Lower leg skin (tissue), 4 donors: Measurements from ENCODE around the gene CDKN2A. TPM values are rescaled to one million over a fixed set of nuclear protein-coding genes. Genes with fewer than 3 reads are reported as not detected.

ENCODE experiments used
- DNase-seq, 2 donors: peaks; one replicate each; pipeline ENCODE4 v3.0.0-alpha.2; 2019; ENCODE audit warnings: low spot score in 2 of 2
- H3K4me3 ChIP-seq: fragments of 200-600 bp; sonication (generic); 2 replicates; pipeline ENCODE4 v1.5.1; 2017; ENCODE audit warnings: mild to moderate bottlenecking, low read depth; ENCODE audit not compliant: poor library complexity, severe bottlenecking
- POLR2A ChIP-seq, 2 donors: fragments of 450-650 bp; IDR thresholded peaks; one replicate each; pipeline ENCODE4 v1.6.1; 2016 to 2017; ENCODE audit warnings: antibody characterized with exemption in 2 of 2, mild to moderate bottlenecking in 1 of 2, moderate library complexity in 1 of 2
- WGBS, 2 donors: methylation state at CpG; one replicate each; pipeline ENCODE4 v1.1.5; 2018; 5-methylcytosine and 5-hydroxymethylcytosine counted together
- intact Hi-C: fragments of 100-400 bp; cut with DNase I; formaldehyde crosslinking; loops from one replicate; pipeline ENCODE4 v1.15.0; 2023; ENCODE audit warnings: low total_unique reads
- total RNA-seq, 4 donors: library from RNA; depleted of rRNA; stranded (reverse); fragments of >200 nt; gene quantifications; one replicate each; pipeline ENCODE4 v1.1.0, GENCODE V29; 2016
- TF ChIP-seq, protein P1 (sequence below), 3 donors: fragments of 450-650 bp; IDR thresholded peaks; one replicate each; pipeline ENCODE4 v1.5.1; 2016; ENCODE audit warnings: antibody characterized with exemption in 3 of 3, mild to moderate bottlenecking in 3 of 3, moderate library complexity in 2 of 3

Gene CDKN2A
- total RNA-seq, 4 donors from 2014 or later, result 1.8 to 3.9 (median 1.9) TPM; not detected in 1

DNA sequence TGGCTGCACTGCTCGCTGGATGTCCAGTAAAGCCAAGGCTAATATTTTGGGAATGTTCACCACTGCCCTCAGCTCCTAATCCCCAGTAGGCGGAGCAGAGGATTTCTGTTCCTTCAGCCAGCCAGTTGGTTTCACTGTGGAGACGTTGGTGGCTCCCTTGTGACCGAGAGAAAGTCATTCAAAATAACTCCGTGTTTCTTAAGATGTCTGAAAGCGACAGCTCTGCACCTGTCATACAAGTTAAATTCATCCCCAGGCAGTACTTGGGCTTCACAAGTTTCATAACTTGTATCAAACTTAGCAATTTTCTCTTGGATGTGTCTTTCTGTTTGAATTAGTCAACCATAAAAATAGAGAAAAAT, 15.3 kb upstream of the CDKN2A start:
- no peak for DNase-seq
- WGBS, 2 donors, result 4 to 5% methylated on average over 6 of the region's 6 CpGs
- intact Hi-C loops, result no loop called here

DNA sequence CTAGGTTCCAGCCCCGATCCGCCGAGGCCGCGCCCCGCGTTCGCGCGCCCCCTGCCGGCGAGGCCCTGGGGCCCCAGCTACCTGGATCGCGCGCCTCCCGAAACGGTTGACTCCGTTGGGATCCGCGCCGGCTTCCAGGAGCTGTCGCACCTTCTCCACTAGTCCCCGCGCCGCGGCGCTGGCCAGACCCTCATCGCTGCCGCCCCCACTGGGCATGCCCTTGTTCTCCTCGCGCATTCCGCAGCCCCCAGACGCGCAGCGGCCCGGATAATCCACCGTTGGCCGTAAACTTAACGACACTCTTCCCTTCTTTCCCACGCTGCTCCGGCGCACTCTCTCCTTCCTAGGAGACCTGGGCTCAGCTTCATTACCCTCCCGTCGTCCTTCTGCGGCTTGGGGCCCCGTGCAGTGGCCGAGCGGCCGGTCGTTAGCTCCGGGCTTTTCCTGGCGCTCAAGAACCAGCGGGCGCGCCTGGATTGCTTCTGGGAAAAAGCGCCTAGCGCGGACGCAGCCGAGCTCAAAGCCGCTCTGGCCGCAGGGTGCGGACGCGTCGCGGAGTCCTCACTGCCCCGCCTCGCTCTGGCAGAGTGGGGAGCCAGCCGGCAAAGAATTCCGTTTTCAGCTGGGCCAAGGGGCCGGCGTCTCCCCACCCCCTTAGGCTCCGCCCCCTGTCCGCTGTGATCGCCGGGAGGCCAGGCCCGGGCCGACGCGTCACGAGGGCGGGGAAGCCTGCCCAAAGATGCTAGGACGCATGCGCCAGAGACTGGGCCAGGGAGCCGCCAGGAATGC, 14.7 kb upstream of the CDKN2A start, which contains the start of gene CDKN2B:
TSS of gene CDKN2B (minus strand) at position 589 of the 789 bp plus-strand sequence. CDS start at position 237, 352 bp downstream.
- DNase-seq, result peak; percentile 91 to 98
- intact Hi-C loops, result no loop called here

More for the DNA sequence above, 15.3 kb upstream of the CDKN2A start:
- no peak overlapping the region for H3K4me3 ChIP-seq
- TF ChIP-seq POLR2A (IDR thresholded peaks at IDR 0.05), result no peak
- TF ChIP-seq, protein P1, sequence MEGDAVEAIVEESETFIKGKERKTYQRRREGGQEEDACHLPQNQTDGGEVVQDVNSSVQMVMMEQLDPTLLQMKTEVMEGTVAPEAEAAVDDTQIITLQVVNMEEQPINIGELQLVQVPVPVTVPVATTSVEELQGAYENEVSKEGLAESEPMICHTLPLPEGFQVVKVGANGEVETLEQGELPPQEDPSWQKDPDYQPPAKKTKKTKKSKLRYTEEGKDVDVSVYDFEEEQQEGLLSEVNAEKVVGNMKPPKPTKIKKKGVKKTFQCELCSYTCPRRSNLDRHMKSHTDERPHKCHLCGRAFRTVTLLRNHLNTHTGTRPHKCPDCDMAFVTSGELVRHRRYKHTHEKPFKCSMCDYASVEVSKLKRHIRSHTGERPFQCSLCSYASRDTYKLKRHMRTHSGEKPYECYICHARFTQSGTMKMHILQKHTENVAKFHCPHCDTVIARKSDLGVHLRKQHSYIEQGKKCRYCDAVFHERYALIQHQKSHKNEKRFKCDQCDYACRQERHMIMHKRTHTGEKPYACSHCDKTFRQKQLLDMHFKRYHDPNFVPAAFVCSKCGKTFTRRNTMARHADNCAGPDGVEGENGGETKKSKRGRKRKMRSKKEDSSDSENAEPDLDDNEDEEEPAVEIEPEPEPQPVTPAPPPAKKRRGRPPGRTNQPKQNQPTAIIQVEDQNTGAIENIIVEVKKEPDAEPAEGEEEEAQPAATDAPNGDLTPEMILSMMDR (IDR thresholded peaks at IDR 0.05), result no peak

DNA sequence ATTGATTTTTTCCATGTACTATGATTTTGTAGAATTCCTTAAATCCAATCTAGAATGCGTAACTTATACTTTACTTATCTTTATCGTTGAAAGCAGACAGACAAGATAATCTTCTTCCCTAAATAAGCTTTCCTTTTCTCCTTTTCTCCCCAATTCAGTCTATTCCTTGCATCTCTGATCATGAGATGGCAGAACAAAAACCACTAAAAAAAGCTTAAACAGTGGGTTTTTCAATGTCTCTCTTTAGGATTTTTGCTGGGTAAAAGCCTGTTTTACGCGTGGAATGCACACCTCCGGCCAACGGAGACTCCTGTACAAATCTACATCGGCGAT, 14.2 kb upstream of the CDKN2A start:
- TF ChIP-seq, protein P1 (IDR thresholded peaks at IDR 0.05), result no peak
- no peak for TF ChIP-seq POLR2A (IDR thresholded peaks at IDR 0.05)
- intact Hi-C loops, result no loop called here
- peak overlapping the region; percentile 81 for H3K4me3 ChIP-seq
- WGBS, 2 donors, result 5 to 6% methylated on average over 8 of the region's 8 CpGs
- DNase-seq, result no peak

More for the DNA sequence above, 14.7 kb upstream of the CDKN2A start, which contains the start of gene CDKN2B:
- peak within 1 kb of the TSS; percentile 81 for H3K4me3 ChIP-seq
- TF ChIP-seq, protein P1 (IDR thresholded peaks at IDR 0.05), result no peak
- no peak for TF ChIP-seq POLR2A (IDR thresholded peaks at IDR 0.05)
- 1 to 2% methylated on average over 59 to 85 of the region's 86 CpGs for WGBS, 2 donors

DNA sequence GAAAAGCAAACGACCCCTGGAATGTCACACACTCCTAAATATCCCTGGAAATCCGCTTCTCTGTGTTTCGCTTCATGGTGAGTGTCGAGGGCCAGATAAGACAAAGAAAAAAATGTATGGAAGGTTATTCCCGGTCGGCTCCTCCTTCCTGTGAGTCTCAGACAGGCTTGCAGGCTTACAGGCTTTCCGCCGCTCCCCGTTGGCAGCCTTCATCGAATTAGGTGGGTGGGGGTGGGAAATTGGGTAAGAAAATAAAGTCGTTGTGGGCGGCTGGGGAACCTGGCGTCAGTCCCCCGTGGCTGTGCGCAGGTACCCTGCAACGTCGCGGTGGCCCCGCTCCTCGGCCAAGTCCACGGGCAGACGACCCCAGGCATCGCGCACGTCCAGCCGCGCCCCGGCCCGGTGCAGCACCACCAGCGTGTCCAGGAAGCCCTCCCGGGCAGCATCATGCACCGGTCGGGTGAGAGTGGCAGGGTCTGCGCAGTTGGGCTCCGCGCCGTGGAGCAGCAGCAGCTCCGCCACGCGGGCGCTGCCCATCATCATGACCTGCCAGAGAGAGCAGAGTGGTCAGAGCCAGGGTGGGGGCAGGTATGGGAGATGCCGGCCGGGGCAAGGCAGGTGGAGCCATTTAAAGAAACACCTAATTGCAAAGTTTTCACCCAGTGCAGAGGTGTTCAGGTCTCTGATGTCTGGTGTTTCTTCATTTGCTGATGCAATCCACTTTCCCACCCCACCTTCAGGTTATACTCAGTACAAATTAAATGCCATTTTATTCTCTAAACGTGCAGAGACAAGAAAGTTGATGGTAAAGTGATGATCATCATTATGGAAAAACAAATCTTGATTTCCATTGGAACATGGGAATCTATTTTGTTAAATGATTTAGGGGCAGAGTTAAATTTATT, 11.8 kb upstream of the CDKN2A start:
- TF ChIP-seq POLR2A (IDR thresholded peaks at IDR 0.05), result no peak
- TF ChIP-seq, protein P1 (IDR thresholded peaks at IDR 0.05), result no peak
- no peak for DNase-seq
- WGBS, 2 donors, result 23 to 26% methylated on average over 25 to 44 of the region's 44 CpGs
- intact Hi-C loops, result no loop called here
- no peak overlapping the region for H3K4me3 ChIP-seq

DNA sequence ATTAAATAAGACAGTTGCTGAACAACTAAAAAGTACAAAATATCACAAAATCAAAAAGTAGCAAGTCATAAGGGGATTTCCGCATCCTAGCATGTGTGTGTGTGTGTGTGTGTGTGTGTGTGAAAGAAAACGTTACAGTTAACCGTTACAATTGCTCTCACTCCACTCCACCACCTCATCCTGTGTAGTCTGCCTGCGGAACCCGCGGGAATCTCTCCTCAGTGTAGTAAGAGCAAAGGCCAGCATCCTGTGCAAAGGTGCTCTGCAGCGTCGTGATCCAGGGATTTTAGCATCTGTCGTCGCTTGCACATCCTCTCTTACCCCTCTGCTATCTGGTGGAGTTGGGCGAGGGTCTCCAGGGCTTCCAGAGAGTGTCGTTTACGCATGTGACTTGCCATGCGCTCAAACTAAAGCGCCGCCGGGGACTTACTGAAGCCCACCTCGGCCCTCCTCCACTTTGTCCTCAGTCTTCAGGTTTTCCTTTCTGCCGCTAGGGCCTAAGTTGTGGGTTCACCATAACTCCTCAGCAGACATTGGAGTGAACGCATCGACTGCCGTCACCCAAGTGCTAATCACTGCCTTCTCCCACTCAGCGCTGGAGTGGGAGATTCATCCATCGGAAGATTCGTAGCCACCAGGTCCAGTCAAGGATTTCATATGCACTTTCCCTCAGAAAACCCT, 11.0 kb upstream of the CDKN2A start:
- TF ChIP-seq, protein P1 (IDR thresholded peaks at IDR 0.05), result no peak
- no peak for TF ChIP-seq POLR2A (IDR thresholded peaks at IDR 0.05)
- intact Hi-C loops, result no loop called here
- 37 to 53% methylated on average over 25 of the region's 25 CpGs for WGBS, 2 donors
- no peak overlapping the region for H3K4me3 ChIP-seq
- DNase-seq, result no peak
